ENCODE data around the gene GJB5. TPM values are rescaled to one million over a fixed set of nuclear protein-coding genes. Genes with fewer than 3 reads are reported as not detected.
"Not testable (repeated sequence)": the region's sequence is repeated elsewhere in the genome, so short reads cannot be mapped to it uniquely, and the experiment has no call there.

GJB5 gene
- total RNA-seq, 1 donor from 2014 or later = 23.6 TPM

GRCh38 chr1:34721241-34721640 lies 33.6 kb upstream of the GJB5 start:
- no peak for DNase-seq (ENCODE audit: extremely low spot score in 2 of 2)
- intact Hi-C loops (cut with DNase I) = no loop called here
- no peaks in the 10 kb centered on the region for H3K27me3 ChIP-seq

GRCh38 chr1:34721646-34722355 lies 33.0 kb upstream of the GJB5 start:
- Histone ChIP-seq H3K27me3 (no peaks in the 10 kb centered on the region), H3K36me3 (no peaks in the 10 kb centered on the region), H3K4me3 (no peak overlapping the region), H3K27ac (no peak overlapping the region), H3K9me3 (no peaks in the 10 kb centered on the region), H3K4me1 (no peaks in the 10 kb centered on the region)
- TF ChIP-seq CTCF (IDR thresholded peaks at IDR 0.05) (no peak), POLR2AphosphoS5 (IDR thresholded peaks at IDR 0.05; ENCODE audit: insufficient read depth in 1 of 2, low read depth in 1 of 2) (no peak), POLR2A (IDR thresholded peaks at IDR 0.05) (no peak)
- intact Hi-C loops (cut with DNase I) = no loop called here
- no peak for DNase-seq (ENCODE audit: extremely low spot score in 2 of 2)

More at GRCh38 chr1:34721241-34721640, 33.6 kb upstream of the GJB5 start:
- Histone ChIP-seq H3K4me3 (no peak overlapping the region), H3K36me3 (no peaks in the 10 kb centered on the region), H3K4me1 (no peaks in the 10 kb centered on the region), H3K27ac (no peak overlapping the region), H3K9me3 (no peaks in the 10 kb centered on the region)
- no peak for TF ChIP-seq POLR2A (IDR thresholded peaks at IDR 0.05)
- TF ChIP-seq POLR2AphosphoS5 (IDR thresholded peaks at IDR 0.05; ENCODE audit: insufficient read depth in 1 of 2, low read depth in 1 of 2) = no peak
- TF ChIP-seq CTCF (IDR thresholded peaks at IDR 0.05) = no peak

GRCh38 chr1:34726861-34727260 lies 28.0 kb upstream of the GJB5 start:
- H3K4me3 ChIP-seq = no peak overlapping the region
- intact Hi-C loops (cut with DNase I) = no loop called here
- H3K27me3 ChIP-seq = no peaks in the 10 kb centered on the region
- DNase-seq (ENCODE audit: extremely low spot score in 2 of 2) = no peak
- H3K27ac ChIP-seq = no peak overlapping the region
- TF ChIP-seq POLR2A (IDR thresholded peaks at IDR 0.05) (no peak), POLR2AphosphoS5 (IDR thresholded peaks at IDR 0.05; ENCODE audit: insufficient read depth in 1 of 2, low read depth in 1 of 2) (no peak), CTCF (IDR thresholded peaks at IDR 0.05) (no peak)
- no peaks in the 10 kb centered on the region for H3K4me1 ChIP-seq
- no peaks in the 10 kb centered on the region for H3K9me3 ChIP-seq
- H3K36me3 ChIP-seq = no peaks in the 10 kb centered on the region

GRCh38 chr1:34730485-34730884 lies 24.4 kb upstream of the GJB5 start:
- no peaks in the 10 kb centered on the region for H3K36me3 ChIP-seq
- TF ChIP-seq CTCF (IDR thresholded peaks at IDR 0.05) (no peak), POLR2A (IDR thresholded peaks at IDR 0.05) (no peak), POLR2AphosphoS5 (IDR thresholded peaks at IDR 0.05; ENCODE audit: insufficient read depth in 1 of 2, low read depth in 1 of 2) (no peak)
- H3K4me1 ChIP-seq = no peaks in the 10 kb centered on the region
- H3K9me3 ChIP-seq = no peaks in the 10 kb centered on the region
- H3K27me3 ChIP-seq = no peaks in the 10 kb centered on the region
- intact Hi-C loops (cut with DNase I) = no loop called here
- H3K27ac ChIP-seq = no peak overlapping the region
- no peak for DNase-seq (ENCODE audit: extremely low spot score in 2 of 2)
- H3K4me3 ChIP-seq = no peak overlapping the region

GRCh38 chr1:34732831-34733230 lies 22.0 kb upstream of the GJB5 start:
- H3K27ac ChIP-seq; H3K27me3 ChIP-seq; H3K9me3 ChIP-seq; H3K4me1 ChIP-seq; H3K4me3 ChIP-seq; H3K36me3 ChIP-seq; DNase-seq (ENCODE audit: extremely low spot score in 2 of 2); intact Hi-C loops (cut with DNase I): not testable (repeated sequence)

All from vagina (tissue), 2 donors.